Smooth muscle cell (in vitro differentiated cells): Measurements from ENCODE around the gene ITPRID2. TPM values are rescaled to one million over a fixed set of nuclear protein-coding genes. Genes with fewer than 3 reads are reported as not detected.
A peak's percentile ranks its signal among the peaks of the same experiment; 100 is the strongest.

Experiments used
- DNase-seq: peaks from one replicate; lab custom pipeline; 2025; ENCODE audit not compliant: unreplicated experiment; lab: John Stamatoyannopoulos, UW
- H2AFZ ChIP-seq: fragments of 200-600 bp; sonication (generic); 2 replicates; pipeline ENCODE4 v1.6.0; 2016; ENCODE audit warnings: antibody characterized with exemption, low read depth, mild to moderate bottlenecking
- H3F3A ChIP-seq: fragments of 200-600 bp; sonication (generic); 2 replicates; pipeline ENCODE4 v1.6.0; 2017; ENCODE audit warnings: antibody characterized with exemption, low read depth
- H3K27ac ChIP-seq: fragments of 200-600 bp; sonication (generic); 2 replicates; pipeline ENCODE4 v1.5.1; 2016; ENCODE audit warnings: low read depth, mild to moderate bottlenecking
- H3K27me3 ChIP-seq: fragments of 200-600 bp; sonication (generic); 2 replicates; pipeline ENCODE4 v1.6.1; 2016; ENCODE audit warnings: low read depth, mild to moderate bottlenecking
- H3K36me3 ChIP-seq: fragments of 200-600 bp; sonication (generic); 2 replicates; pipeline ENCODE4 v1.5.1; 2016; ENCODE audit warnings: low read depth
- H3K4me1 ChIP-seq: fragments of 200-600 bp; sonication (generic); 2 replicates; pipeline ENCODE4 v1.5.1; 2016; ENCODE audit warnings: low read depth
- H3K4me2 ChIP-seq: fragments of 200-600 bp; sonication (generic); 2 replicates; pipeline ENCODE4 v1.6.0; 2016; ENCODE audit warnings: mild to moderate bottlenecking
- H3K4me3 ChIP-seq: fragments of 200-600 bp; sonication (generic); 2 replicates; pipeline ENCODE4 v1.5.1; 2016; ENCODE audit warnings: mild to moderate bottlenecking
- H3K79me2 ChIP-seq: fragments of 200-600 bp; sonication (generic); 2 replicates; pipeline ENCODE4 v1.6.0; 2016; ENCODE audit warnings: low read depth, mild to moderate bottlenecking
- H3K9ac ChIP-seq: fragments of 200-600 bp; sonication (generic); 2 replicates; pipeline ENCODE4 v1.6.0; 2016; ENCODE audit warnings: low read depth
- H3K9me3 ChIP-seq: fragments of 200-600 bp; sonication (generic); replicated peaks from 2 replicates; pipeline ENCODE4 v1.5.1; 2016; ENCODE audit warnings: low read depth
- H4K20me1 ChIP-seq: fragments of 200-600 bp; sonication (generic); 2 replicates; pipeline ENCODE4 v1.6.0; 2016; ENCODE audit warnings: low read depth
- CTCF ChIP-seq: fragments of 200-600 bp; sonication (generic); IDR thresholded peaks from 2 replicates; pipeline ENCODE4 v1.5.1; 2017; ENCODE audit warnings: borderline replicate concordance, mild to moderate bottlenecking, antibody characterized with exemption; ENCODE audit not compliant: insufficient read depth, poor library complexity, severe bottlenecking
- WGBS: methylation state at CpG from one replicate; pipeline ENCODE4 v1.1.7; 2016; ENCODE audit warnings: low lambda C conversion rate; 5-methylcytosine and 5-hydroxymethylcytosine counted together
- polyA plus RNA-seq: library from polyadenylated mRNA; unstranded; fragments of >200 nt; fragmentation: Nextera tagmentation; extraction: Ambion mirVana; gene quantifications from 2 replicates; pipeline ENCODE4 v1.2.1, GENCODE V29; 2016
- total RNA-seq: library from RNA; depleted of rRNA; stranded (reverse); fragments of >200 nt; gene quantifications from 2 replicates; pipeline ENCODE4 v1.2.3, GENCODE V29; 2014

ITPRID2 gene
- total and polyA plus RNA-seq, 2 experiments from 2014 or later: 28.2 to 556 TPM

DNA sequence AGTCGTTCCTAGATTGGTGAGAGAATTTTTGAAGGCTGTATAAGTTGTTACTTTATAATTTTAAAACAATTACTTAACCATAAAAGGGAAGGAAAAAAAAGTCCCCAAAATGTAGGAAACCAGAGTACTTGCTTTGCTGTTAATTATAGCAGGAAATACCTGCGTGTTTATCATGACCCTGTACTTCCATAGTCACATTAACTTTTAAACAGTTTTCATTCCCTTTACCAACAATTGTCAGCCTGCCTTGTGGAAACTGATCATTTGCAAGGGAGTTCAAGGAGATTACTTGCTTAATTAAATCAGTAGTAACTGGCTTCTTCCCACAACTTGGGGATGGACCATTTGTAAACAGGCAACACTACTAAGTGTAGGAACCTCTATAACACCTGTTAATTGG is 6.4 kb upstream of the ITPRID2 start:
- no peak overlapping the region for H3K9ac ChIP-seq
- H3F3A ChIP-seq: no peaks in the 10 kb centered on the region
- WGBS: 79% methylated on average over 2 of the region's 2 CpGs
- no peak for TF ChIP-seq CTCF
- no peak for DNase-seq
- no peaks in the 10 kb centered on the region for H4K20me1 ChIP-seq
- no peak overlapping the region for H3K4me3 ChIP-seq
- no peak overlapping the region for H3K27ac ChIP-seq
- H3K9me3 ChIP-seq: no peaks in the 10 kb centered on the region
- H3K79me2 ChIP-seq: no peaks in the 10 kb centered on the region
- H3K4me2 ChIP-seq: no peak overlapping the region
- no peaks in the 10 kb centered on the region for H3K36me3 ChIP-seq
- H3K4me1 ChIP-seq: no peaks in the 10 kb centered on the region
- no peak overlapping the region for H2AFZ ChIP-seq
- no peaks in the 10 kb centered on the region for H3K27me3 ChIP-seq

DNA sequence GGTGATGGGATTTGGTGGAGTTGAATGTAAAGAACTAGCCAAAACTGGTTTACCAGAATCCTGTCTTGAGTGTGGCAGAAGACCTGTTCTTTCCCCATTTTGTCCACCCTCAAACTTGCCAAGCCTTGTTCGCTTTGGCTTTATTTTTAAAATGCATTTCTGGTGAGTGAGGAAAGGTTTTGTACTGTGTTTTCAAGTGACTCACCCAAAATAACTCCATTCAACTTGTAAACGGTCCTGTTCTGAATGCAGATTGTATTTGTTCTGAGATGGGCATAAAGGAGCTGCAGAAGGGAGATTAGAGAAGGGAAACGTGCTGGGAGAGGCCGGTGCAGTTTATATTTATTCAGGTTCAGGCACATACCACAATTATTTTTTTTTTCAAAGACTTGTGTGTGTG is 5.3 kb upstream of the ITPRID2 start:
- H3K9ac ChIP-seq: no peak overlapping the region
- peaks cover 3% of the 10 kb centered on the region for H3K4me1 ChIP-seq
- H3K9me3 ChIP-seq: no peaks in the 10 kb centered on the region
- no peak for DNase-seq
- no peak overlapping the region for H3K4me3 ChIP-seq
- H3K27me3 ChIP-seq: no peaks in the 10 kb centered on the region
- H2AFZ ChIP-seq: peak overlapping the region; percentile 55
- H4K20me1 ChIP-seq: no peaks in the 10 kb centered on the region
- H3F3A ChIP-seq: no peaks in the 10 kb centered on the region
- no peaks in the 10 kb centered on the region for H3K79me2 ChIP-seq
- no peak overlapping the region for H3K4me2 ChIP-seq
- 55% methylated on average over 4 of the region's 4 CpGs for WGBS
- H3K27ac ChIP-seq: no peak overlapping the region
- H3K36me3 ChIP-seq: no peaks in the 10 kb centered on the region
- TF ChIP-seq CTCF: no peak

DNA sequence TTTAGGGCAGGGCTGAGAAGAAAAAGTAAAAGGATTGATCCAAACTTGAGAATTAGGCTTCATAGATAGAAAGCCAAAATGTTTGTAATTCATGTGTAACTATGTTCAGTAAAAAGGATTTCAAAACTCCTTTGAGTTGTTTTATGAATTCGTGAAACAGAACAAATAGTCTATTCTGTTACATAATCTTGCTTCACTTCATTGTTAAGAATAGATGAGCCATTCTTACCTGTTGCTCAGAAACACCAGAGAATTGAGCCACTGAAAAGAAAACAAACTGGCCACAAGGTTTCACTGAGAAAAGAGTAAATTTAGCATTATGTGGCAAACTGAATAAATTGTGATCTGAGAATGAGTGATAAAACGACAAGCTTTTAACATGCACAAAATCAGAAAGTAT is 4.5 kb upstream of the ITPRID2 start:
- TF ChIP-seq CTCF: no peak
- Histone ChIP-seq H3K27ac (no peak overlapping the region), H3K9ac (no peak overlapping the region), H3F3A (no peaks in the 10 kb centered on the region), H4K20me1 (no peaks in the 10 kb centered on the region), H2AFZ (no peak overlapping the region), H3K4me1 (peaks cover 4% of the 10 kb centered on the region), H3K4me3 (no peak overlapping the region), H3K4me2 (no peak overlapping the region), H3K27me3 (no peaks in the 10 kb centered on the region), H3K36me3 (no peaks in the 10 kb centered on the region), H3K9me3 (no peaks in the 10 kb centered on the region), H3K79me2 (no peaks in the 10 kb centered on the region)
- DNase-seq: no peak
- 95% methylated on average over 2 of the region's 2 CpGs for WGBS

GRCh38 chr2:181889776-181890175 is 1.8 kb upstream of the ITPRID2 start:
- Histone ChIP-seq H3K79me2 (peaks cover 23% of the 10 kb centered on the region), H3K4me3 (no peak overlapping the region), H3K27ac (no peak overlapping the region), H3K36me3 (no peaks in the 10 kb centered on the region), H3F3A (peaks cover 2% of the 10 kb centered on the region), H3K4me2 (no peak overlapping the region), H3K9ac (no peak overlapping the region), H3K4me1 (peaks cover 25% of the 10 kb centered on the region), H3K9me3 (no peaks in the 10 kb centered on the region), H3K27me3 (no peaks in the 10 kb centered on the region), H4K20me1 (peaks cover 19% of the 10 kb centered on the region), H2AFZ (peak overlapping the region; percentile 12)
- no peak for DNase-seq
- TF ChIP-seq CTCF: no peak
